Measurements from ENCODE around the gene PCDH9.

DNA sequence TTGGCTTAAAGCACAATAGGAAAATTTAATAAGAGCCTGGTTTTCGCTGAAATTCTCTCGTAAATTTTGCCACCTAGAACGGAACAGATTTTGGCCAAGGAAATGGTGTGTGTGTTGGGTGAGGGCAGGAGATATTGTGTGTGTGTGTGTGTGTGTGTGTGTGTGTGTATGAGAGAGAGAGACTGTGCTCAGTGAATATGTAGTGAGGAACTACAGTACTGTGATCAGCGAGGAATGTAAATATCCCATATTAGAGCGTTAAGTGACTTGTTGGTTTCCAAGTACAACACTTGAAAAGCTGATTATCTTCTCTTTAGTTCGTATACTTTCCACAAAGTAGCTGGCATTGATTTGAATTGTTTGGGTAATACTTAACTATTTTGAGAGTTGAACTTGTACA, 738.9 kb downstream of the PCDH9 start:
- TF ChIP-seq EZH2 (IDR thresholded peaks at IDR 0.05; ENCODE audit: insufficient read depth, poor library complexity, severe bottlenecking) (no peak), EZH2phosphoT487 (IDR thresholded peaks at IDR 0.05; ENCODE audit: insufficient read depth, low read depth) (no peak)
